ENCODE measurements around the gene RIOK3. TPM values are rescaled to one million over a fixed set of nuclear protein-coding genes. Genes with fewer than 3 reads are reported as not detected.

RIOK3 gene
- total and polyA plus RNA-seq, 10 of the 15 experiments (the other 5 are each of a cell fraction or from before 2014, with no cell fraction given), result 18.0 to 87.5 (median 53.8) TPM

DNA sequence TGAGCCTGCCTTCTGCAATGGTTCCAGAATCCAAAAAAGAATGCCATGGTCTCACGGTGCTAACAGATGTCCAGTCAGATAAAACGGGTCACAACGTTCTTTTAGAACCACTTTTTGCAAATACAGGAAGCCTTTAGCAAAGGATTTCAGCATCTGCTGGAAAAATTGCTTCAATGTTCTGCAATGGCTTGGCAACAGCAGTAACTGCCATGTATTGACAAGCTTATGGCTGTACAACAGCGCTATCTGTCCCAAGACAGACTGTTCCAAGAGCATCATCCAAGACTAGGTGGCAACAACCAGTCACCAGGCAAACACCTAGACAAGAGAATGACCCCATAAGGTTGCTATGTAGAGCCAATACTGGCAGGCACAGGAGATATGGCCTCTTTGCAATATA, 37.6 kb upstream of the RIOK3 start:
- TF ChIP-seq EZH2 (IDR thresholded peaks at IDR 0.05; ENCODE audit: borderline replicate concordance, control insufficient read depth, low read depth, low read length), result no peak
- TF ChIP-seq KAT2A (conservative IDR thresholded peaks at IDR 0.05; ENCODE audit: control insufficient read depth, low read depth, low read length), result no peak
- no peak for TF ChIP-seq TCF12 (IDR thresholded peaks at IDR 0.05; ENCODE audit: low read depth, low read length)
- TF ChIP-seq ZBTB40 (IDR thresholded peaks at IDR 0.05; ENCODE audit: borderline replicate concordance), result no peak
- TF ChIP-seq NR2C1 (IDR thresholded peaks at IDR 0.05), result no peak
- no peak for TF ChIP-seq EED (IDR thresholded peaks at IDR 0.05; ENCODE audit: low read depth)
- no peak for TF ChIP-seq SUPT20H (IDR thresholded peaks at IDR 0.05; ENCODE audit: borderline replicate concordance, control insufficient read depth, low read depth, low read length)
- no peak for TF ChIP-seq ZNF687 (IDR thresholded peaks at IDR 0.05)
- TF ChIP-seq CEBPB (IDR thresholded peaks at IDR 0.05; ENCODE audit: borderline replicate concordance in 1 of 2, low read depth in 2 of 2, low read length in 2 of 2), result no peak
- no peak for TF ChIP-seq NR2F1 (conservative IDR thresholded peaks at IDR 0.05)
- no peak for TF ChIP-seq ESRRA (IDR thresholded peaks at IDR 0.05; ENCODE audit: low read length)
- no peak for TF ChIP-seq MEF2B (IDR thresholded peaks at IDR 0.05; ENCODE audit: partially characterized antibody, poor library complexity, severe bottlenecking)
- TF ChIP-seq ZBED1 (IDR thresholded peaks at IDR 0.05; ENCODE audit: borderline replicate concordance), result no peak
- TF ChIP-seq MYB (IDR thresholded peaks at IDR 0.05; ENCODE audit: borderline replicate concordance, low read depth, low read length), result no peak
- intact Hi-C loops (cut with micrococcal nuclease; ENCODE audit: unreplicated experiment), result loop anchor here (10.0 kb wide), 1 partner anchor 481 kb away; the partner anchor contains the start of gene RBBP8
- H3K36me3 ChIP-seq (ENCODE audit: control insufficient read depth in 2 of 2, insufficient read depth in 2 of 2, low read length in 1 of 2), result peaks cover 0 to 1% of the 10 kb centered on the region in 2 experiments; a peak in 1 of 4 replicates
- no peaks in the 10 kb centered on the region; the same call in 1 of the 2 replicates for H3K4me1 ChIP-seq (ENCODE audit: control insufficient read depth, insufficient read depth, low read length)
- H4K20me1 ChIP-seq (ENCODE audit: control insufficient read depth, insufficient read depth), result no peaks in the 10 kb centered on the region
- BruUV-seq (replicated peaks), result no TSS peak
- no peak overlapping the region for H2AFZ ChIP-seq (ENCODE audit: control insufficient read depth, low read depth, low read length)
- DNase-seq (ENCODE audit: low read depth, low spot score) (no peak), FAIRE-seq (no peak), ATAC-seq (no peak)
- ChIA-PET CTCF (interaction anchor here (0.8 to 3.0 kb wide), 5 partner anchors 82 to 617 kb away, joined by 3 to 11 read pairs (median 5); no protein-coding TSS in a partner anchor), RAD21 (ENCODE audit: unreplicated experiment) (interaction anchor here (1.0 to 1.9 kb wide), 6 partner anchors 28 to 576 kb away, joined by 3 to 6 read pairs (median 4); partner anchors contain the start of gene RMC1), POLR2A (no interaction called here), SMC1A (ENCODE audit: uncharacterized antibody, unreplicated experiment) (interaction anchor here (1.1 to 2.4 kb wide), 6 partner anchors 9 to 617 kb away, joined by 3 to 11 read pairs (median 5); no protein-coding TSS in a partner anchor)
- no peak overlapping the region for H3K9ac ChIP-seq (ENCODE audit: control insufficient read depth, insufficient read depth, low read length)
- no peaks in the 10 kb centered on the region for H3K27me3 ChIP-seq (replicated peaks in 1 of 2; ENCODE audit: control insufficient read depth in 2 of 2, insufficient read depth in 2 of 2, low read length in 1 of 2)
- no peaks in the 10 kb centered on the region for H3K79me2 ChIP-seq (ENCODE audit: control insufficient read depth, insufficient read depth, low read length)
- H3K9me3 ChIP-seq (replicated peaks; ENCODE audit: control insufficient read depth, insufficient read depth, low read length), result no peaks in the 10 kb centered on the region
- in situ Hi-C loops (cut with MboI), result loop anchor here (10.0 kb wide), 1 partner anchor 601 kb away; no protein-coding TSS in a partner anchor
- WGBS (ENCODE audit: insufficient coverage, insufficient replicate concordance, low lambda C conversion rate, missing lambda C conversion rate), result 94% methylated on average over 4 of the region's 4 CpGs
- no peak overlapping the region for H3K4me3 ChIP-seq
- H3K27ac ChIP-seq (ENCODE audit: control insufficient read depth, insufficient read depth), result no peak overlapping the region
- no peak overlapping the region for H3K4me2 ChIP-seq (ENCODE audit: control insufficient read depth, insufficient read depth)

All from GM12878 (cell line).